T47D (cell line): ENCODE data around the gene CLINT1.
"Not testable (repeated sequence)": the region's sequence is repeated elsewhere in the genome, so short reads cannot be mapped to it uniquely, and the experiment has no call there.

Experiments
- DNase-seq, 2 experiments: peaks; one replicate each; pipeline versions ENCODE4 v3.0.0 to v3.0.0-alpha.2; 2011 to 2012; ENCODE audit warnings: low read depth in 1 of 2, low spot score in 1 of 2
- JUND ChIP-seq: IDR thresholded peaks from 2 replicates; pipeline ENCODE4 v1.6.1; 2012; ENCODE audit warnings: low read depth
- in situ Hi-C: cut with HindIII; loops from 2 replicates; pipeline ENCODE4 v1.10.0; 2016; ENCODE audit warnings: low sequenced_read_pairs, low pct_unique_long_range_greater_than_20kb

The CLINT1 gene

DNA sequence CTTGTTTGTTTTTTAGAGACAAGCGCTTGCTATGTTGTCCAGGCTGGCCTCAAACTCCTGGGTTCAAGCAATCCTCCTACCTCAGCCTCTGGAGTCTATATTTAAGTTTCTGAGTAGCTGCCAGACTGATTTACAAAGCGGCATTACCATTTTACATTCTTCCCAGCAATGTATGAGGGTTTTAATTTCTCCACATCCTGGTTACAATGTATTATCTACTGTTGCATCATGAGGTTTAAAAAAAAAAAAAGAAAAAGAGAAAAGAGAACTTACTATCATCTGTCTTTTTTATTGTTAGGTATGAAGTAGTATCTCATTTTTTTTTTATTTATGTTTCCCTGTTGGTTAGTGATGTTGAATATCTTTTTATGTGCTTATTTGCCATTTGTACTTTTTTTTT lies 18.9 kb upstream of the CLINT1 start:
- in situ Hi-C loops: no loop called here

DNA sequence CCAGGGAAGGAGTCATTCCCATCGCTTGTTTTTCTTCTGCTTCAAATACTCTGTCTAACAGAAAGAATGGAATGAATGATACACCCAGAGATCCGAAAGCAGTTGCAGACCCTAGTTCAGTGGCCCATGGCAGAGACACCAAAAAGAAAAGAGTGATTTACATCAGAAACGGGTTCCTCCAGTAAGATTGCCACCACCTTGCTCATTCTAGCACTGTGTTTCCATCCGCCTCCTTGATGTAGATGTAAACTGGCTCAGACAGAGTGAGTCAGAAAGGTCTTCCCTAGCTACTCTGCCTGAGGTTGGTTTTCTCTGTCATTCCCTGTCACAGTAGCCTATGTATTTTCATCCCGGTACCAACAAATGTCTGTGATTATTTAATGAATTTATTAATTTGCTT lies 15.9 kb upstream of the CLINT1 start:
- TF ChIP-seq JUND: no peak
- no peak for DNase-seq
- in situ Hi-C loops: no loop called here

More for the DNA sequence above, 18.9 kb upstream of the CLINT1 start:
- no peak for TF ChIP-seq JUND
- DNase-seq: no peak

DNA sequence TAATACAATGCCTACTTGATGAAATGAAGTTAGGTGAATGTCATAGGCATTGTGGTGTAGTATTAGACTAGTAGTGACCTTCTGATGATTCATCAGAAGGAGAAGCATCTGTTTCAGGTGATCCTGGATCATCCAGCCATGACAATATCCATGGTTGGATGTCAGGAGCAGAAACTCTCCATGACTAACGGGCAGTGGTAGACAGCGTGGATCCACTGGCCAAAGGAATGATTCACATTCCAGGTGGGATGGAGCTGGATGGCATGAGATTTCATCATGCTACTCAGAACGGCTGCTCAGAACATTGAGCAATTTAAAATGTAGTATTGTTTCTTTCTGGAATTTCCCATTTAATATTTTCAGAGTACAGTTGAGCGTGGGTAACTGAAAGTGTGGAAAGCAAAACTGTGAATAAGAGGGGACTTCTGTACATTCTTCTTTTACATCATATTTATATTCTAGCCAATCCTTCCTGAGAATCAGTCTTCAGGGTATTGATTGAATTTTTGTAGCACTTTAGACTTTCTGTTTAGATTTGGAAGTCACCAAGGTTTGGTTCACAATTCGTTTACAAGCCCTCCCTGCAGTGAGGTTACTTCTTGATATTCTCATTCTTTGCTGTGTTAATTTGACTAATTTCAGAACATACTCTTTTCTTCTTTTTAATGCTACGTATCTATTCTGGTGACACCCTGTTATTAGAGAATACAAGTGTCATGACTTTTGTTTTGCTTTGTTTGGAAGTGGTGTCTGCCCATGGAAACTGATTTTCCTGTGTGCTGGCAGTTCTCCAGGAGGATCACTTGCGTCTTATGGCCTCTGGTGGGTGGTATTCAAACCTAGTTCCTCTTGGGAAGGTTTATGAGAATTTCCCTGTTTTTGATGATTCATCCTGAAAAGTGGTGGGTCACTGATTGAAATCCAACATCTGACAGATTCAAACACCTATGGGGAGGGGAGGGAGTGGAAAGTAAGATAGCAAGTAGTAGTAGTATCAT lies 12.2 kb upstream of the CLINT1 start:
- DNase-seq: no peak
- in situ Hi-C loops: no loop called here
- no peak for TF ChIP-seq JUND

DNA sequence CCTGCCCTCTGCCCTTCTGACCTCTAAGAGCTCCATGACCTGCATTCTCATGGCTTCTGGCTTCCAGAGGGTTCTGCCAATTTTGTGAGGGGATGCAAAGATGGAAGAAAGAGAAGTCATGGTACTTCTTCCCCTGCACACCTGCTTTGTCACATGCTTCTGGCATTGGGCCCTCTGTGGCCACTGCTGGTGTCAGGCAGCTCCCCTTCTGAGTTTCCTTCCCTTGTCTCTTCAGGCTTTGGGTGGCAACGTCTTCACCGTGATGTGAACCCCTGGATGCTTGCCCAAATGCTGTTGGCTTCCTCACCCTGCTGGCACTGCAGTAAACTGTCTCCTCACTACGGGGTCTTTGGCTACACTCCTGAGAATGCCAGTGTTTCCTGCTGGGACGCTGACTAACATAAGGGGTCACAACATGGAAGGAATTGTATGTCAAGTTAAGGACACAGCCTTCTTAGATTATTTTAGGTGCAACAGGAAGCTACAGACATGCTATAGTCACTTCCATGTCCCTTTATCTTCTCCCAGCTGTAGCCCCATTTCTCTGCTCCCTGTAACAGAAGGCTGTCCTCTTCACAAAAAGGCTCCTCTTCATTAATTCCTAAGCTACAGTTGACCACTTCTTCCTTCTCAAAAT lies 8.9 kb upstream of the CLINT1 start:
- TF ChIP-seq JUND: no peak
- no peak for DNase-seq
- in situ Hi-C loops: no loop called here

DNA sequence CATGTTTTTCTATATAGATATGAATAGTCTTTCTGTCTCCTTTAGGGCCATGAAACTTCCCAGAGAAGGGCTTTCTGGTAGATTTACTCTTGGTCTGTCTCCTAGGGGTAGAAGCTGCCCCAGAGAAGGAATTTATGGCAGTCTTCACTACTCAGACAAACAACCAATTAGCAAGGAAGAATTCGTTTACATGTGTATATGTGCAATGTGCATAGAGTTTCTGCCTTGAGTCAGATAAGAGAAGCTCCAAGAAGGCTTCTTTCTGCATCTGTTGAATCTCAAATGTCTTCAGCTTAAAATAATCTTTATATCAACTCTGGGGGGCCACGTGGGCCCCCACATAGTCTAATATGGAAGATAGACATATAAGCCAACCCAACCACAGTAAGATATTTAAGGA lies 7.6 kb upstream of the CLINT1 start:
- no peak for TF ChIP-seq JUND
- in situ Hi-C loops: no loop called here
- DNase-seq: no peak

DNA sequence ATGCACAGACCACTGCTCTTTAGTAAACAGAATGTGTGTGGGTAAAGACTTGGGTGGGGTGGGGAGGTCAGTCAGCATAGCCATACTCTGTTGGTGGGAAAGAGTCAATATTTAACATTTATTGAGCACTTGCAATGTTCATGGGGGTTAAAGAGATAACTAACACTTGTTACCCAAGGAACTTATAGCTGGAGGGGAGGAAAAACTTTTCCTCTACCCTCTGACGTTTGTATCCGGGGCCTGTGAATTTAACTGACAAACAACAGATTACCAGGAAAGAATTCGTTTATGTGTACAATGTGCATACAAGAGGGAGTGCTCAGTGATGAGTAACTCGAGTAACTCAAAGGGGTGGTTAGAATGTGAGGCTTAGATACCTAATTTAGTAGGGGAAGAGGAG lies 6.8 kb upstream of the CLINT1 start:
- DNase-seq: peak in 1 of 2 experiments; percentile 25
- TF ChIP-seq JUND: no peak
- in situ Hi-C loops: no loop called here

DNA sequence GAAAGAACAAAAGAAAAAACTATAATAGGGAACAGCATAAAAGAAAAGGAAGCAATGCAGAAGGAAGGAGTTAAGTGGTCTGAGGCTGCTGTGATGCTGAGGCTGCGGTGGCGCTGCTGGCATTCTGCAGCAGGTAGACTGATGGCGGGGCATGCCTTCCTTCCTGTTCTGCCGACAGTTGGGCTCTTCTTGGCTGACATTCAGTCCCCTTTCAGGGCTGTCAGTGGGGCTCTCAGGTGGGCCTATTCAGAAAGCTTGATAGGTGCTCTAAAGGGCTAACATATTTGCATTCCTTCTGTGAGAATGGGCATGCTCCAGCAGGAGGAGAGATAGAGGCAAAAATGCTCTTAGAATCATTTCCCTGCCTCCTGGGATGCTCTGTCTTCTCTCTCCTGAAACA lies 5.1 kb upstream of the CLINT1 start:
- in situ Hi-C loops: no loop called here
- TF ChIP-seq JUND: no peak
- no peak for DNase-seq

DNA sequence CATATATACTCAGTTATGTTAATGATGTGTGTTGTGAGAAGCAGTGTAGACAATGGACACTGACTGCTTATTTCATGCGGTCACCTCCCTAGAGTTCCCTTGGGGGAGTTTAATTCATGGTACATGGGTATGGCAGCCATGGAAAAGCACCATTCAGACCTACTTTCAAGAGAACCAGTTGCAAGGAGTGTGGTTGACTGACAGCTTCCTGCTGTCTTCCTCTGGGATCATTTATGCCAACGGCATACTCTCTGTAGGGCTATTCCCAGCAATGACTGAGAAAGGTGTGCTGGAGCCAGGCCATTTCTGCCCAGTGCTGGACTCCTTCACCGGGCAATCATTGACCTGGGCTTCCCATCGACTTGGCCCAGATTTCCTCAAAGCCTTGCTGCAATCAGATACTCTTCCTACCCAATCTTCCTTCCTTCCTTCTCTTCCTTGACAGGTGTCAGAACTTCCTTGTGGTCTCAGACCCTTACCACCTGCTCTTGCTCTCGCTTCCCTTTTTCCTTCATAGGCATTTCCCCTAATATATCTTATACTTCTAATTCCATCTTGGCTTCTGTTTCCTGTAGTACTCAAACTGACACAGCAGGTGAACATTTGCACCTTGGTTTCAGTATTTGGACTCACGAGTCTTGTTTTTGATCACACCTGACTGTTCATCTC lies 3.4 kb upstream of the CLINT1 start:
- no peak for TF ChIP-seq JUND
- no peak for DNase-seq
- in situ Hi-C loops: no loop called here

DNA sequence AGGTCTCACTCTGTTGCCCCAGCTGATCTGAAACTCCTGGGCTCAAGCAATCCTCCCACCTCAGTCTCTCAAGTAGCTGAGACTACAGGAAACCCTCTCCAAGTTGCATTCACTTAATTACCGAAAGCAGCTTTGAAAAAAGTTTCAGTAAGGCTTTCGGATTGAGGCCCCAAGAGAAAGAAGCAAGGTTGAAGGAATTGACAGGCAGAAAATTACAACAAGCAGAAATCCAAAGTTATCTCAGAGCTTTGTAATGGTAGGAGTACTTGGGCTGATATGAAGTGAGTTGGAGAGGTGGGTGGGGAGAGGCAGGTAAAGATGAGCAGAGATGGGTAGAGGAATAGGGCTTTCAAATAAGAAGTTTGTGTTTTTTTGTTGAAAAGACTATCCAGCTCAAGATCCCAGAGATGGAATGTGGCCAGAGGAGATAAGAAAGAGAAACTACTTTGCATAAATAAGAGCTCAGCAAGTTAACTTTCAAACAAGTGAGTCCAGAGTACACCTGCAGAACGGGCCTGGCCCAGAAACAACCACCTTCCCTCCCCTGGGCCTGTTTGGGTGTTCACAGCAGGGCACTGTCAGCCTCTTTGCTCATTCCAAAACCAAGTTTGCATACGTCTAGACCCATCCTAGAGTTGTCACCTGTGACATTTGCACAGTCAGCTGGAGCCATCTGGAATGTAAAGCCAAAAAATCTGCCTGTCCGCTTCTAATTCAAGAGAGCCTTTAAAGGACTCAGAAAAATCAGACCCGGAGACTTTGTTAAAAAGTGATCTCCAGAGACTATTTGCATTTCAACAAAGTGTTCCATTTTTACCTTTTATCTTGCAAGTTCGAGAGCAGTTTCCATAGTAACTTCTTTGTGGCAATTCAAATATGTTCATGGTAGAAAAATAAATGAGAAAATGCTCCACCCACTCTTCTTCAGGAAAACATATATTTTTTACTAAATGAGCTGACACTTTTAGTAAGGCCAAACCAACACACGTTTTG lies 2.2 kb upstream of the CLINT1 start:
- no peak for DNase-seq
- in situ Hi-C loops: no loop called here
- no peak for TF ChIP-seq JUND

DNA sequence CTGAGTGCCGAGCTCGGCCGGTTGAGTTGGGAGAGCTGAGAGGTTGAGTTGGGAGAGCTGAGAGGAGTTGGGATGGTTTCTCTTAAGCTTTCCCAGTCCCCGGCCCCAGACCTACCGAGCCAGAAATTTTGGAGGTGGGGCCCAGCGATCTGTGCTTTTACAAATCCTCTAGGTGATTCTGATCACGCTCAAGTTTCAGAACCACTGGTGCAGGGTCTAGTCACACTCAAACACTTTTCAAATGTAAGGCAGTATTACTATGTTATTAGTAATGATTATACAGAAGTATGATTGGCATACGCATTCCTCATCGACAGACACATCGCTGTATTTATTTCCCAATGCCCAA lies 256 bp upstream of the CLINT1 start:
- no peak for TF ChIP-seq JUND
- DNase-seq: no peak
- in situ Hi-C loops: no loop called here

DNA sequence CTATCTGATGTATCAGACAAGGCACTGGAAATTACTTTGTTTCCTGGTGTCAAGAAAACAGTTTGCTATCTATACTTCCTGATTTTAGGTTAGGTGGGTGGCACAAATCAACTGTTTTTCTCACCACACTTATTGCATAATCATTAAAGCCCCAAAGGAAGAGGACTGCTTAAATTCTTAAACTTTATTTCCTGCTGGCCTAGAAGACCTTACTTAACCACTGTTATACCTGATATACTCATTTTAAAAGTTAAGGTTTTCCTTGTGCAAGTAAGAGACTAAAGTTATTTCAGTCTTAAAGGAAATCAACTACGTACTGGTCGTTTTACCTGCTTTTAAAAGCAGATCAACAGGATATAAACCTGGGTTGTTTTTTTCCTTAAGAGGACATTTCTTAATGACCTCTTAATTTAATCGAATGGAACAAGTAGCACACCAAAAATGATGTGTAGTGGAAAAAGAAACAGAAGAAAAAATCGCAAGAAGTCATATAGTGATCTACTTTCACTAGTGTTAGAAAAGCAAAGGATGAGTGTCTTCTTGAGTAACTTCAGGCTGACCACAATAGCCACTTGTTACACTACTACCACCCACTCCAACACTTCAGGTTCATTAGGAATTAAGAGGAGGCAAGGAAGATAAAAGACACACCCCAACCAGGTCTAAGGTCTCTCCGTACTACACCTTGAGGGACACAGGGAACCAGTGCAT lies 974 bp downstream of the CLINT1 start:
- DNase-seq: no peak
- in situ Hi-C loops: no loop called here
- TF ChIP-seq JUND: no peak

DNA sequence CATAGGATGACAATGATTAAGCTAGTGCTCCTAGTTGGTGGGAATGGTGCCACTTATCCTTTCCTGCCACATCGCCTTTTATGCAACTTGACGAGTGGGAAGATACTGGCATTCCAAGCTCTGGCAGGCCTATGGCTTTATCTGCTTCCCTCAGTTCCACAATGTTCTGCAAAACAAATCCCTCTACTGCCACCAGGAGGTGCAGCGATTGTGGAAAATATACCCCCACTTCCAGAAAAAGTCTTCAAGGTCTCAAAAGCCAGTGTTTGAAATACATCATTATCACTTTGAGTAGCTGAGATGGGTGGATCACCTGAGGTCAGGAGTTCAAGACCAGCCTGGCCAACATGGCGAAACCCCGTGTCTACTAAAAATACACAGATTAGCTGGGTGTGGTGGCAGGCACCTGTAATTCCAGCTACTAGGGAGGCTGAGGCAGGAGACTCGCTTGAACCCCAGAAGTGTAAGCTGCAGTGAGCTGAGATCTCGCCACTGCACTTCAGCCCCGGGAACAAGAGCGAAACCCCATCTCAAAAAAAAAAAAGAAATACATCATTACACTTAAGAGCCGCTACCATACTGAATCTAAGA lies 3.4 kb downstream of the CLINT1 start:
- TF ChIP-seq JUND: no peak
- peak; percentile 41 to 76 for DNase-seq
- in situ Hi-C loops: no loop called here

DNA sequence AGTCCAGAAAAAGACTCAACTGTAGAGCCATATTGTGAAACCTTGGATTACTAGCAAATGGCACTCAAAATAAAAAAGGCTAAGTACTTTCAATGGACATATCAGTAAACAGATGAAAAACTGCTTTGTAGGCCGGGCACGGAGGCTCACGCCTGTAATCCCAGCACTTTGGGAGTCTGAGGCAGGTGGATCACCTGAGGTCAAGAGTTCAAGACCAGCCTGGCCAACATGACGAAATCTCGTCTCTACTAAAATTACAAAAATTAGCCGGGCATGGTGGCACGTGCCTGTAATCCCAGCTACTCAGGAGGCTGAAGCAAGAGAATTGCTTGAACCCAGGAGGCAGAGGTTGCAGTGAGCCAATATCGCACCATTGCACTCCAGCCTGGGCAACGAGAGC lies 5.6 kb downstream of the CLINT1 start:
- DNase-seq, in situ Hi-C loops: not testable (repeated sequence)
